MM.1S (cell line): Measurements from ENCODE around the gene FAM186B.

Source experiments
- DNase-seq: peaks from one replicate; pipeline ENCODE4 v3.0.0-alpha.2; 2015
- H2AFZ ChIP-seq: fragments of 300-600 bp; sonication (generic); 2 replicates; pipeline ENCODE4 v1.6.0; 2016; ENCODE audit warnings: antibody characterized with exemption, low read length
- H3F3A ChIP-seq: fragments of 300-600 bp; sonication (generic); 2 replicates; pipeline ENCODE4 v1.6.1; 2016; ENCODE audit warnings: mild to moderate bottlenecking, antibody characterized with exemption, low read length, moderate library complexity, mixed read lengths; ENCODE audit not compliant: insufficient read depth
- H3K27ac ChIP-seq: fragments of 300-600 bp; sonication (generic); 2 replicates; pipeline ENCODE4 v1.5.1; 2016; ENCODE audit warnings: mild to moderate bottlenecking, low read length
- H3K27me3 ChIP-seq: fragments of 300-600 bp; sonication (generic); replicated peaks from 2 replicates; pipeline ENCODE4 v1.6.0; 2016; ENCODE audit warnings: low read length; ENCODE audit not compliant: insufficient read depth
- H3K36me3 ChIP-seq: fragments of 300-600 bp; sonication (generic); replicated peaks from 2 replicates; pipeline ENCODE4 v1.6.1; 2016; ENCODE audit warnings: mild to moderate bottlenecking, low read length, mixed read lengths; ENCODE audit not compliant: insufficient read depth
- H3K4me1 ChIP-seq: fragments of 300-600 bp; sonication (generic); 2 replicates; pipeline ENCODE4 v1.6.1; 2016; ENCODE audit warnings: low read length, mixed read lengths
- H3K4me2 ChIP-seq: fragments of 300-600 bp; sonication (generic); 2 replicates; pipeline ENCODE4 v1.6.0; 2016; ENCODE audit warnings: low read depth, low read length
- H3K4me3 ChIP-seq: fragments of 300-600 bp; sonication (generic); 2 replicates; pipeline ENCODE4 v1.5.1; 2016; ENCODE audit warnings: low read length, mixed read lengths
- H3K79me2 ChIP-seq: fragments of 300-600 bp; sonication (generic); 2 replicates; pipeline ENCODE4 v1.6.1; 2016; ENCODE audit warnings: mixed run types, low read length, mixed read lengths
- H3K9ac ChIP-seq: fragments of 300-600 bp; sonication (generic); 2 replicates; pipeline ENCODE4 v1.6.1; 2016; ENCODE audit warnings: low read length, mixed read lengths
- H3K9me2 ChIP-seq: fragments of 300-600 bp; sonication (generic); replicated peaks from 2 replicates; pipeline ENCODE4 v1.6.1; 2016; ENCODE audit warnings: mild to moderate bottlenecking, low read length, mixed read lengths; ENCODE audit not compliant: insufficient read depth
- H3K9me3 ChIP-seq: fragments of 300-600 bp; sonication (generic); replicated peaks from 2 replicates; pipeline ENCODE4 v1.6.1; 2016; ENCODE audit warnings: mild to moderate bottlenecking, low read length, mixed read lengths; ENCODE audit not compliant: insufficient read depth
- H4K20me1 ChIP-seq: fragments of 300-600 bp; sonication (generic); 2 replicates; pipeline ENCODE4 v1.6.1; 2016; ENCODE audit warnings: mild to moderate bottlenecking, low read length, moderate library complexity, mixed read lengths; ENCODE audit not compliant: insufficient read depth
- CTCF ChIP-seq: fragments of 300-600 bp; sonication (generic); IDR thresholded peaks from 2 replicates; pipeline ENCODE4 v1.5.1; 2016; ENCODE audit warnings: antibody characterized with exemption, low read length, mixed read lengths
- EZH2 ChIP-seq: fragments of 300-600 bp; sonication (generic); optimal IDR thresholded peaks from 2 replicates; pipeline ENCODE3; 2017; ENCODE audit warnings: low read depth, mild to moderate bottlenecking, antibody characterized with exemption, low read length, mixed read lengths
- EZH2phosphoT487 ChIP-seq: fragments of 300-600 bp; sonication (generic); IDR thresholded peaks from 2 replicates; pipeline ENCODE4 v1.6.1; 2018; ENCODE audit warnings: antibody characterized with exemption, low read length

FAM186B gene

GRCh38 chr12:49632401-49632800, 27.0 kb upstream of the FAM186B start:
- Histone ChIP-seq H3K4me2 (no peak overlapping the region), H3K27me3 (no peaks in the 10 kb centered on the region), H3K4me3 (no peak overlapping the region), H3K4me1 (no peaks in the 10 kb centered on the region), H3K36me3 (no peaks in the 10 kb centered on the region), H4K20me1 (no peaks in the 10 kb centered on the region), H3F3A (no peaks in the 10 kb centered on the region), H3K79me2 (no peaks in the 10 kb centered on the region), H2AFZ (no peak overlapping the region), H3K9ac (no peak overlapping the region), H3K9me2 (no peaks in the 10 kb centered on the region), H3K27ac (no peak overlapping the region), H3K9me3 (no peaks in the 10 kb centered on the region)
- DNase-seq = no peak
- no peak for TF ChIP-seq CTCF
- TF ChIP-seq EZH2phosphoT487 = no peak
- no peak for TF ChIP-seq EZH2

DNA sequence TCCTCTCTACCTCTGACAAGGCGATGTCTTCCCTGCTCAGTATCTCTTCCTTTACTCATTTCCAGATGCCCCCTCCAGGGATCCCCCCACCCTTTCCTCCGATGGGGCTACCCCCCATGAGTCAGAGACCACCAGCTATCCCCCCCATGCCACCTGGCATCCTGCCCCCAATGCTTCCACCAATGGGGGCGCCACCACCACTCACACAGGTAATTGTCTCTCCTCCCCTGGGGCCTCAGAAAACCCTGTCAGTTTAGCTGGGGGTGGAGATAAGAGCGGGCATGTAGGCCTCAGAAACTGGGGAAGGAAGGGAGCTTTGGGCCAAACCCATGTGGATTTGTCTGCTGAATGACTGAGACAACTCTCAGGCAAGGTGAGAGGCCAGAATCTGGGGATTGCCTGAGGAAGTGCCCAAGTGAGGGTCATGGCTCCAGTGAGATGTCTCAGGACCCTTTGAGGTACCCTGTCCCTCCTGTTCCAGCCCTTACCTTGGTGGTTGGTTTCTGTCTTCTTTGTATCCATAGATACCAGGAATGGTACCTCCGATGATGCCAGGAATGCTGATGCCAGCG, 26.0 kb upstream of the FAM186B start:
- no peak overlapping the region for H3K9ac ChIP-seq

DNA sequence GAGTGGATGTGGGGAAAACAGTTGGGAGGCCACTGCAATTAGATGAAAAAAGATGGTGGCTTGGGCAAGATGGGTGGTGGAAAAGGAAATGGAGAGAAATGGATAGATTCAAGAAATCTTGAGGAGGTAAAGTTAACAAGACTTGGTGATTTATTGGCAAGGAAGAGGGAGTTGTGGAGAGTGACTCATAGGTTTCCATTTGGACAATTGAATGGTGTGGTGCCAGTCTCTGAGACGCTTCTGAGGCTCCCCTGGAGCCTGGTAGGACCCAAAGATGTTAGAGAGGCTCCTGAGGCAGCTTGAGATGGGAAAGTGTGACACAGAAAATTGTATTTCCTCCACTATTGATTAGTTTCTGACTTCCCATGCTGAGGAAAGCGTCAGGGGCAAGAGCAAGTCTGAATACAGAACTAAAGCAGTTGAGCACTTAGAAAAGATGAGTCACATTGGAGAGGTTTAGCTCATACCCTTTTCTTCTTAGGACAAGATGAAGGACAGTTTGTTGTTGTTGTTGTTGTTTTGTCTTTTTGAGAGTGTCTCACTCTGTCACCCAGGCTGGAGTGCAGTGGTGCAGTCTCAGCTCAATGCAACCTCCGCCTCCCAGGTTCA, 22.4 kb upstream of the FAM186B start:
- no peak overlapping the region for H3K4me2 ChIP-seq
- H3K27ac ChIP-seq = no peak overlapping the region
- no peak overlapping the region for H2AFZ ChIP-seq
- H3K27me3 ChIP-seq = no peaks in the 10 kb centered on the region
- no peaks in the 10 kb centered on the region for H3K79me2 ChIP-seq
- H3K9me3 ChIP-seq = no peaks in the 10 kb centered on the region
- H3K36me3 ChIP-seq = no peaks in the 10 kb centered on the region
- H3K4me1 ChIP-seq = no peaks in the 10 kb centered on the region
- no peaks in the 10 kb centered on the region for H4K20me1 ChIP-seq
- no peak overlapping the region for H3K9ac ChIP-seq
- peaks cover 9% of the 10 kb centered on the region for H3F3A ChIP-seq
- no peaks in the 10 kb centered on the region for H3K9me2 ChIP-seq
- TF ChIP-seq EZH2 (no peak), EZH2phosphoT487 (no peak)
- no peak overlapping the region for H3K4me3 ChIP-seq
- DNase-seq = no peak

More for the DNA sequence above, 26.0 kb upstream of the FAM186B start:
- no peak for TF ChIP-seq EZH2
- no peak for TF ChIP-seq CTCF
- TF ChIP-seq EZH2phosphoT487 = no peak
- H3K4me1 ChIP-seq = no peaks in the 10 kb centered on the region
- H3K27me3 ChIP-seq = no peaks in the 10 kb centered on the region
- H3K9me2 ChIP-seq = no peaks in the 10 kb centered on the region
- H3K4me2 ChIP-seq = no peak overlapping the region
- H3K27ac ChIP-seq = no peak overlapping the region
- no peak for DNase-seq
- no peak overlapping the region for H3K4me3 ChIP-seq
- no peaks in the 10 kb centered on the region for H3K36me3 ChIP-seq
- H4K20me1 ChIP-seq = no peaks in the 10 kb centered on the region
- H2AFZ ChIP-seq = no peak overlapping the region
- H3F3A ChIP-seq = no peaks in the 10 kb centered on the region
- no peaks in the 10 kb centered on the region for H3K9me3 ChIP-seq
- H3K79me2 ChIP-seq = no peaks in the 10 kb centered on the region

DNA sequence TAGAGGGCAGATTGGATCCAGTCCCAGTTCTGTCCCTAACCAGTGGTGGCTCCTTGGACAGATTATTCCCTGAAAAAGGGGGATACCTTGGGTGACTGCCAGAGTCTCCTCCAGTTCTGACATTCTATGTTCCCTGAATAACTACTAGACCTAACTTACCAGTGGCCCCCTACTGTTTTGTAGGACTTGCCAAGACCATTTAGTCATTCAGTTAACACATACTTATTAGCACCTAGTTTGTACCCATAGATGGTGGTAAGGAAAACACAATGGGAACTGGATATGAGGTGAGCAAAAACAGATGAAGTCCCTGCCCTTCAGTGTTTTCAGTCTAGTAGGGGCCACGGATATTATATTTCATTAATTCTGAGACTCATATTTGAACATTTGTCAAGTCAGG, 21.4 kb upstream of the FAM186B start:
- Histone ChIP-seq H3K4me1 (peaks cover under 1% of the 10 kb centered on the region), H3F3A (peaks cover 18% of the 10 kb centered on the region), H3K4me2 (no peak overlapping the region), H3K9me2 (no peaks in the 10 kb centered on the region), H3K27me3 (no peaks in the 10 kb centered on the region), H4K20me1 (no peaks in the 10 kb centered on the region), H3K79me2 (no peaks in the 10 kb centered on the region), H3K27ac (no peak overlapping the region), H3K36me3 (no peaks in the 10 kb centered on the region), H2AFZ (no peak overlapping the region), H3K9me3 (no peaks in the 10 kb centered on the region), H3K4me3 (no peak overlapping the region), H3K9ac (no peak overlapping the region)
- DNase-seq = no peak
- TF ChIP-seq CTCF = no peak
- no peak for TF ChIP-seq EZH2
- TF ChIP-seq EZH2phosphoT487 = no peak
